Measurements from ENCODE around the gene TNNT3.
"Not testable (repeated sequence)": the region's sequence is repeated elsewhere in the genome, so short reads cannot be mapped to it uniquely, and the experiment has no call there.

Gene TNNT3

DNA sequence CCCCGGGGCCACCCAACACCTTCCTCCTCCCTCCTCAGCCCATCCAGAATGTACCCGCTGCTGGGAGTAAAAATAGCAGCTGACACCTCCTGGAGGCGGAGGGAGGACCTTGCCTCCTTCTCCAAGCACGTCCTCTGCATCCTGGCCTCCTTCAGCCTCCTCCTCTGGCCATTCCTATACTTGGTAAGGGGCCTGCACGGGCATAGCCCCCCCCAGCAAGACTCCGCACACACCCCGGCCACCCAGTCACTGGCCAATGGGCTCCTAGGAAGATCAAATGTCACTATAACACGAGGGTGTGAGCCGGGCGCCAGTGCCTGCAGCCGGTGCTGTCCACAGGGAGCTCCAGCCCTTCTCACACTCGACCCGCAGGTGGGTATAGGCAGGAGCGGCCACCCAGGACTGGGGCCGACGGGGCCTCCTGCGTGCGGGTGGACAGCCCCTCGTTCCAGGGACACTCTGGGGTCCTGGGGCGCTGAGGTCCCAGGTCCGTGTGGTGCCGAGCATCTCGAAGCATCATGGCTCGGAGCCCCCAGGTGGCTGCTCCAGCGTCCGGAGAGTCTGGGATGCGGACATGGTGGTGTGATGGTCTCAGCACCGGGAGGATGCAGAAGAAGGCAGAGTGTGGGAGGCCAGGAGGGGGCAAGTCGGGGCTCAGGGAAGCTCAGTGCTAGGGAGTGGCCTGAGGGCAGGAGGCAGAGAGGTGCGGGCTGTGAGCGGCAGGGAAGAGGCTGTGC, at the start of gene TNNT3:
TNNT3 (plus strand) TSS at position 313 of the 737 bp plus-strand sequence. CDS start 3,172 bp downstream, outside the sequence.
- DNase-seq (ENCODE audit: low read depth) = no peak

DNA sequence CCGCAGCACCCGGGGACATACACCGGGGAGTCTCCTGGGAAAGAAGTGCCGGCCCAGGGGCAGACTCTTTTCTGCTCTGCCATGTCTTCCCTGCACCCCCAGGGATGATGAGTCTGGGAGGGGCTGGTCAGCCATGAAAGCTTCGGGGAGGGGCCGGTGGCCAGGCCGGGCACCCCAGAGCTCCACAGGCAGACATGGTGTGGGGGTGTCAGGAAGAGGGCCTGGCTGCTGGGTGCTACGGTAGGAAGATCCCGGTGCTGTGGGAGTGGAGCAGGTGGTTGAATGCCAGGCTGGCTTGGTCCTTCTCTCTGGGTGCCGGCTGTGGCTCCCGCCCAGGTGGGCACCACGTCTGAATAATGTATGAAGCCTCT, 49.2 kb upstream of the TNNT3 start:
- DNase-seq (ENCODE audit: low read depth) = no peak

DNA sequence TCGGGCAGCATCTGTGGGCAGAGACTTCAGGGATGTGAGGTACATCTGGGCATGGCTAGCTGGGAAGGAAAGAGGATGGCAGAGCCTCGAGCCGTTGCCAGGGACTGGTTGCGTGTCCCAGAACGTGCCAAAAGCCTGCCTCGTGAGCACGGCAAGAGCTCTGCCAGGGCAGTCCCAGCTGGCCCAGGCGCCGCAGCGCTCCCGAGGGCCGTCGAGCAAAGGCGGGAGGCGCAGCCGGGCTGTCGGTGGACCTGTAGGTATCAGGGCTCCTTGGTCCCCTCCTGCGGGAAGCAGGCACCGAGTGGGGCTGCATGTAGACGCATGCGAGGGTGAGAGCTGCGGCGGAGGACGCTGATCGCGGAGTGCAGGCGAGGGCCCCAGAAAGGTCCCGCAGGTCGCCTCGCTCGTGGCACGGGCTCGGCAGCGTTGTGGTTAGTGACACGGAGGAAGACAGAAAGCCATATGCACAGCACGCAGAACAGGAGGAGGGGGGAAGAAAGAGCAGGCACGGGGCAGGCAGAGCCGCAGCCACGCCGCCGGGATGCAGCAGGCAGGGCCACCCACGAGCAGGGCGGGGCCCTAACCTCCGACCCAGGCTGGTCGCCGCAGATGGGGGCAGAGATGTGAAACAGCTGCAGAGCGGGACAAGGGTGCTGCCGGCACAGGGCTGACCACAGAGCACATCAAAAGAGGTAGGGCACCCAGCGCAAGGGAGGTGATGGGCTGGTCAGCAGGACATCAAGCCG, 48.6 kb upstream of the TNNT3 start:
- no peak for DNase-seq (ENCODE audit: low read depth)

DNA sequence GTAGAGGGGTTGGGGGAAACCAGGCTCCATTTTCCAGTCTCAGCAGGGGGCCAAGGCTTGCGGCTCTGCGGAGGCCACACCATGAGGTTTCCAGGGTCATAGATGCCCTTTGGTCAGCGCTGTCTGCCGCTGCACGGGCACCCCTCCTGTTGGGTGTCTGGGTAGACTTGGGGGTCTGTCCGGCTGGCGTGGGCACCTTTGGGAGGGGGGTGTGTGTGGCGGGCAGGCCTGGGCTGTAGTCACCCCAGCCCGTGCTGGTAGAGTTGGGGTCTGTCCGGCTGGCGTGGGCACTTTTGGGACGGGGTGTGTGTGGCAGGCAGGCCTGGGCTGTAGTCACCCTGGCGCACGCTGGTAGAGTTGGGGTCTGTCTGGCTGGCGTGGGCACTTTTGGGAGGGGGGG, 48.0 kb upstream of the TNNT3 start:
- no peak for DNase-seq (ENCODE audit: low read depth)

DNA sequence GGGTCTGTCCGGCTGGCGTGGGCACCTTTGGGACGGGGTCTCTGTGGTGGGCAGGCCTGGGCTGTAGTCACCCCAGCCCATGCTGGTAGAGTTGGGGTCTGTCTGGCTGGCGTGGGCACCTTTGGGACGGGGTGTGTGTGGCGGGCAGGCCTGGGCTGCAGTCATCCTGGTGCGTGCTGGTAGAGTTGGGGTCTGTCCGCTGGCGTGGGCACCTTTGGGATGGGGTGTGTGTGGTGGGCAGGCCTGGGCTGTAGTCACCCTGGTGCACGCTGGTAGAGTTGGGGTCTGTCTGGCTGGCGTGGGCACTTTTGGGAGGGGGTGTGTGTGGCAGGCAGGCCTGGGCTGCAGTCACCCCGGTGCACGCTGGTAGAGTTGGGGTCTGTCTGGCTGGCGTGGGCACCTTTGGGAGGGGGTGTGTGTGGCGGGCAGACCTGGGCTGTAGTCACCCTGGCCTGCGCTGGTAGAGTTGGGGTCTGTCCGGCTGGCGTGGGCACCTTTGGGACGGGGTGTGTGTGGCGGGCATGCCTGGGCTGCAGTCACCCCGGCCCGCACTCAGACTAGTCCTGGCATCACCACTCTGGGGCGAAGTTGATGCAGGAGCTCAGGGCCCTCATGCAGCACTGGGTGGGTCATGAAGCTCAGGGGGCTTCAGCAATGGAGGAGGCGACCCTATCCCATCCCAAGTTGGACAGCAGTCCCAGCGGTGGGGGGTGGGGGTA, 47.1 kb upstream of the TNNT3 start:
- no peak for DNase-seq (ENCODE audit: low read depth)

DNA sequence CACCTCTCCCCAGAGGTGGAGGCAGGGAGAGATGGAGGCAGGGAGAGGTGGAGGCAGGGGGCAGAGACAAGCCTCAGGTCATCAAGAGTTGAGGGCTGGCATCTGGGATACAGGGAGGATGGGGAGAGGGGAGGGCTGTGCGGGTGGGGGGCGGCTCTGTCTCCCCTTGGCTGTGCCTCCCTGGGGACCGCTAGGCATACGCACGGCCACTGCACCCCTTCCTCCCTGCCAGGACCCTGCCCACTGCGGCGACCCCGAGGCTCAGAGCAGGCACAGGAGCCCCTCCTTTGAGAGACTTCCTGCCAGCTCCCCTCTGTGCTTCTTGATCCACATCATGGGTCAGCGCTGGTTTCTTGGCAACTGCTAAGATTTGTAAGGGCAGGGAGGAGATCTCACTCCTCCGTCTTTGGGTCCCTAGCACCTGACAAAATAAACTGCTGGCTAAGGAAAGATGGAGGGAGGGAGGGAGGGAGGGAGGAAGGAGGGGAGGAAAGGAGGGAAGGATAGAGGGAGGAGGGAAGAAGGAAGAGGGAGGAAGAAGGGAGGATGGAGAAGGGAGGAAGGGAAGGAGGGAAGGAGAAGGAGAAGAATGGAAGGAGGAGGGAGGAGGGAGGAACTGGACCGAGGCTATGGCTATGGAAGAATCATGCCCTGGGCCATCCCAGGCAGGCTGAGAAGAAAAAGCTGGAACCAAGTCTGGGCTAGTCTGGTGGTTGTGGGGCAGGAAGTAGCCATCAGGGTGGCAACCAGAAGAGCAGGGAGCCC, 46.3 kb upstream of the TNNT3 start:
- no peak for DNase-seq (ENCODE audit: low read depth)

DNA sequence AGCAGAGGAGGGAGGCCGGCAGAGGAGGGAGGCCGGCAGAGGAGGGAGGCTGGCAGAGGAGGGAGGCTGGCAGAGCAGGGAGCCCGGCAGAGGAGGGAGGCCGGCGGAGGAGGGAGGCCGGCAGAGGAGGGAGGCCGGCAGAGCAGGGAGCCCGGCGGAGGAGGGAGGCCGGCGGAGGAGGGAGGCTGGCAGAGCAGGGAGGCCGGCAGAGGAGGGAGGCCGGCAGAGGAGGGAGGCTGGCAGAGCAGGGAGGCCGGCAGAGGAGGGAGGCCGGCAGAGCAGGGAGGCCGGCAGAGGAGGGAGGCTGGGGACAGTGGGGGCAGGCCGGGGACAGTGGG, 45.7 kb upstream of the TNNT3 start:
- DNase-seq (ENCODE audit: low read depth) = not testable (repeated sequence)

DNA sequence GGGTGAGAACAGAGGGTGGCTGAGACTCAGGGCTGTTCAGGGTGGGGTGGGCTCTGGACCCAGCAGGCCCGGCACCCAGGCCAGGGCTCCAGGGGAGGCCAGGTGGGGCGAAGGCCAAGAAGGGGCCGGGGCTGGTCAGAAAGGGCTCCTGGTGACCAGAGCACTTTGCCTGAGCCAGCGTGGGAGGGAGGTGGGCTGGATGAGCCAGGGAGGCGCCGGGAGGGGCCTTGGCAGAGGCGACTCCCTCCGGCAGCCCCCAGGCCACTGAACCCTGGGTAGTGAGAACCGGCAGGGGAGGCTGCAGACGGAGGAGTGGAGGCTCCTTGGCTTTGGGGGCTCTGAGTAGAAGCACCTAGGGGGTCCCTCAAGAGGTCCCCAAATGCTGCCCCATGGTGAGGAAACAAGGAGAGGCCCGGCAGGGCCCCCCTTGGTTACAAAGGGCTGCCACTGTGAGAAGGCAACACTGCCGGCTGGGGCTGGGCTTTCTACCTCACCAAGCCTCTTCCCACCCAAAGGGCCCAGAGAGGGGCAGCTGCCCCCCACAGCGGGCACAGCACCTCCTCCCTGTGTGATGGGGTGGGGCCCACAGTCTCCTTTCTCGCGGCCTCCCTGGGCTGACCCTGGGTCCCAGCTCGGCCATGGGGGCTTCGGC, 44.9 kb upstream of the TNNT3 start:
- not testable (repeated sequence) for DNase-seq (ENCODE audit: low read depth)

DNA sequence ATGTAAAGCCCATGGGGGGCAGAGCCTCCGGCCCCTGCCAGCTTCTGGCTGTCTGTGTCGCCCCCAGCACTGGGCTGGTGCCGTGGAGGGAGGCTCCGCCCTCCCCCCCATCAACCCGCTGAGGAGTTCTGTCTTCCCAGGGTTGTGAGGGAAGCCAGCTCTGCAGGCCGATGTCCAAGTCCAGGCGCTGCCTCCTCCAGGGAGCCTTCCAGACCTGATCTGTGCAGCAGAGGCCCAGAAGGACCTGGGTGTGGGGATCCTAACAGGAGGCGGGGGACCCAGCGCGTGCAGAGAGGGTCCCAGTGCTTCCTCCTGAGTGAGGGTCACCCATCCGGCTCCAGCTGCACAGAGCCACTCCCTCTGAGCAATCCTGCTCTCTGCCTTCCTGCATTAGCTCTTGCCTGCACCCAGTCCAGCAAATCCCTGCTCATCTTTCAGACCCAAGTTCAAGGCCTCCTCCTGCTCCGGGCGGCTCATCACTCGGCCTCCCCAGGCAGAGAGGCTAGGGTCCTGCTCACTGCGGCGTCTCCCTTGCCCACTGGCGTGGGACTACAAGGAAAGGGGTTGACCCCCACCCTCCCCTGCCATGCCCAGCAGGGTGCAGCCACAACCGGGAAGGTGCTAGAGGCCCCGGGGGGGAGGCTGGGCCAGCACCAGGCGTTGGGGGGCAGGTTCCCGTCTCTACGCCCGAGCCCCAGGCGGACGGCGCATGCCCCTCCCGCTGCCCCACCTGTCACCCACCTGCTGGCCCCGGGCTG, 44.2 kb upstream of the TNNT3 start:
- DNase-seq (ENCODE audit: low read depth) = no peak

DNA sequence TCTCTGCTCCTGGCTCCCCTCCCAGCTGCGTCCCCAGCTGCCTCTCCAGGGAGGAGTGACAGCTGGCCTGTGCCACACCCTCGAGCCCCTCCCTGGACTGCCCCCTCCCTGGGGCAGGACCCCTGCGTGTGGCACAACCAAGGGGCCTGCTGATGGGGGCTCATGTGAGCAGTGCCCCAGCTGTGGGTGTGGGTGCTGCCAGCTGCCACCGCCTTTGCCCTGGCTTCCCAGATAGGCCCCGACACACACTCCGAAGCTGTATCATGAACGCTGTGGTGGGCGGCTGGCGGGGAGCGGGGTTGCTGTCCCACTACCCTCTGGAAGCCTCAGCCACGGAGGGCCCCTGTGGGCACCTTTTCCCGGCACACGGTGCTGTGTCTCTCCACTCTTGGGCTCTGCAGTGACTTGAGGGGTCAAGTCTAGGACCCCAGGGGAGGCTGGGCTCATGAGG, 43.6 kb upstream of the TNNT3 start:
- not testable (repeated sequence) for DNase-seq (ENCODE audit: low read depth)

DNA sequence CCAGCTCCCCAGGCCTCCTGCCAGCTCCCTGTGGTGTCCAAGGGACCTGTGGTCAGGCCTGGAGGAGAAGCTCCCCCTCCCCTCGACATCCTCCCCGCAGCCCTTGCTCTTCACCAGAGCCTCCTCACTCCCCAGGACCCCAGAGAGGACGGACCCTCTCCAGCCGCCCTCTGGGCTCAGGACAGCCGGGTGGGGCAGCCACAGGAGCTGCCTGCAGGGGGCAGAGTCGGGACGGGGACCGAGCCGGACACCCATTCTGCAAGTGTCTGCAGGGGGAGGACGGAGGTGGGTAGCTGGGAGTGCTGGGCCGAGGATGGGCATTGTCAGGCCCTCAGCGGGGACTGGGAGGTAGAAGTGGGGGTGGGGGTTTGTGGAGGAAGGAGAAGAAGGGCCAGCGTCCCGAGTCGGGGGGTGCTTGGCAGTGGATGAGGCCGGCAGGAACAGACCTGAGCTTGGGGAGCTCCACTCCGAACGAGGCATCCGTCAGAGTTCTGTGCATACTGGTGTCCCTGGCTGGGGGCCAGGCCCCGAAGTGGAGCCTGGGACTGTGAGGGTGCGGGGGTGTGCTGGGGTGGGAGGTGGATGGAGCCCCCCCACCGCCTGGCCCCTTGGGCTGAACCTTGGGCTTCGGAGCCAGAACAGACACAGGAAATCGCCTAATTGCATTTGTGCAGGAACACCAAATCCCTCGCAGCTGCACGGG, 43.0 kb upstream of the TNNT3 start:
- DNase-seq (ENCODE audit: low read depth) = no peak

DNA sequence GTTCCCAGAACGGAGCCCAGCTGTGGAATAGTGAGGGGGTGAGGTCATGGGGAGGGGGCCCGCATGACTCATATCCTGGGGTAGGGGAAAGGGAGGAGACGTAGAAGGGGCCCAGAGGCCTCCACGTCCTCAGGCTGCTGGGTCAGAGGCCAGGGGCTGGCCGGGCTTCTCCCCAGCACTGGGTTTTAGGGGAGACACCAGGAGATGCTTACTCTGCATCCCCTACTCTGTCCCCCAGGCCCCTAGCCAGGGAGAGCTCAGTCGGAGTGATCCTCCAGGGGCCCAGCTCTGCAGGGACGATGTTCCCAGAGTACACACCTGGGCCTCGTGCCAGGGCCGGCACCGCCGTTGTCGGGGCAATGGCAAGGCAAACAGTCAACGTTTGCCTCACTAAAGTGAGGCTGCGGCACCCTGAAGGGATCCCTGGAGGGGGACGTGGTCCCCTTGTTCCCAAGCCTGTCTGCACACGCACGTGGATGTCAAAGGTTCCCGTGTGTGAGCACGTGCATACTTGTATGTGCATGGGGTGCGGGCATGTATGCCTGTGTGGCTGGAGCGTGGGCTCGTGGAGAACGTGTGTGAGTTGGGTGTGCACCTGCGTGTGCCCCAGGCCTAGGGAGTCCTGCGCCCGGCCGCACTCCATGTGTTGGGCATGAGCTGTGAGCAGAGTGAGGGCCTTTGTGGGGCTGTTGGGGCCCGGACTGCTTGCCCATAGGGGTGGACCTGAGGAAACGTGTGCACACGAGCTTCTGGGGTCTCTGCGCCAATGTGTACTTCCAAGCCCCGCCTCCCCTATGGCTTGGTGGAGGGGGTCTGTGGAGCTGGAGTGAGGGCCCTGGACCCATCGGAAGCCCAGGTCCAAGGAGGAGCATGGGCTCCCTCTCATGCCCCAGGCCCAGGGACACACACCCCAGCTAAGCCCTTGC, 42.0 kb upstream of the TNNT3 start:
- DNase-seq (ENCODE audit: low read depth) = no peak

DNA sequence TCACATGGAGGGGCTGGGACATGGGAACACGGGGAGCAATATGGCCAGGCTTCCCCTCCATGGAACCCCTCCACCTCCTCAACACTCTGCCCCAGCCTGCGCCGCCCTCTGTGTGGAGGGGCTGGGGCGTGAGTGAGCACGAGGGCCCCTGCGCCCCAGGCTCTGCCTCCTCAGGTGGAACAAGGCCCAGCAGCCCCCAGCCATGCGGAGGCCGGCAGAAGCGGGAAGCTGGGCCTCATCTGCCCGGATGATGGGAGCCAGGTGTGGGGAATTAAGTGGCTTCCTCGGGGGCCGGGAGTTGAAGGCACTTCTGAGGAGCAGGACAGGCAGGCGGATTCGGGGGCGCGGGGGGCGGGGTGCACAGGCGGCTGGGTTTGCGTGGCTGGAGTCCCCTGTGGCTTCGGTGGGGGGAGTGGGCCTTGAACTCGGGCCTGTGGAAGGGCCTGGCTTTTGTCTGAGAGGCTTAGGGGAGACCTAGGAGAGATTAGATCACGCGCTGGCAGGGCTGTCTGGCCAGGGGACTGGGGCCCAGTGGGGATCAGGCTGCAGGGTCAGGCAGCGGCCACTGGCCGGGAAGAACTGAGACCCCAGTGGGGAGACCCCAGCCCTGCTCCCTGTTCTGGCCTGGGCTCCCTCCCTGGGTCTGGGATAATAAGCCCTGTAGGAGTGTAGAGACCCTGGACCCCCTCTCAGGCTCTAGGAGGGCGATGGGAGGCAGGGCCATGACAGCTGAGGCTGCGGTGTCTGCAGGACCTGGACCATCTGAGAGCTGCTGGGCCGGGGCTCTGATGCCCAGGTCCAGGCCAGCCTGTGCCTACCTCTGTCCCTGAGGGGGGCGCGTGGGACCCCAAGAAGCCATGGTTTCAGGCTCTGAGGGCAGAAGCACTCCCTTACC, 41.1 kb upstream of the TNNT3 start:
- no peak for DNase-seq (ENCODE audit: low read depth)

DNA sequence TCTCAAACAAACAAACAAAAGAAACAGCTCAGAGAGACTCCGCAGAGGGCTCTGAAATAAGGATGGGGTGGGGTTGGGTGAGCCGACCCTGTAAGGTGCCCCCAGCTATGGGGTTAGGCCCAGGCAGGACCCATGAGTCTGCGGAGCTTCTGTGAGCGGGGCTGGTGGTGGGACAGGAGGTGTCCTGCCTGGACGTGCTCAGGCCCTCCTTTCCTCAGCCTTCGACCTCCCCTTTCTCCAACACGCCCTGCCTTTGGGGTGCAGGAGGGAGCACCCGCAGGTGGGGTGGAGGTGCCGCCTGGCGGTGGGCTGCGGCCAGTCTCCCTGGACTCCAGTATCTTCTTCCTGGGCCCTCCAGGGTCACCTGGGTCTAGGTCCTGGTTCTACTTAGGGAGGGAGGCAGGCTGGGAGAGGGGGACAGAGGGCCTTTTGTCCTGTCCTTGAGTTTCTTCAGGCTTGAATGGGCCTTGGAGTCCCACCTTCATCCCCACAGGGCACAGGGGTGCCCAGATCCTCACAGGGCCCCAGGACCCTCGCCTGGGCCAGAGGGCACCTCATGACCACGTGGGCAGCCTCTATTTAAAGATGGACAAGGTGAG, 40.1 kb upstream of the TNNT3 start:
- DNase-seq (ENCODE audit: low read depth) = no peak

DNA sequence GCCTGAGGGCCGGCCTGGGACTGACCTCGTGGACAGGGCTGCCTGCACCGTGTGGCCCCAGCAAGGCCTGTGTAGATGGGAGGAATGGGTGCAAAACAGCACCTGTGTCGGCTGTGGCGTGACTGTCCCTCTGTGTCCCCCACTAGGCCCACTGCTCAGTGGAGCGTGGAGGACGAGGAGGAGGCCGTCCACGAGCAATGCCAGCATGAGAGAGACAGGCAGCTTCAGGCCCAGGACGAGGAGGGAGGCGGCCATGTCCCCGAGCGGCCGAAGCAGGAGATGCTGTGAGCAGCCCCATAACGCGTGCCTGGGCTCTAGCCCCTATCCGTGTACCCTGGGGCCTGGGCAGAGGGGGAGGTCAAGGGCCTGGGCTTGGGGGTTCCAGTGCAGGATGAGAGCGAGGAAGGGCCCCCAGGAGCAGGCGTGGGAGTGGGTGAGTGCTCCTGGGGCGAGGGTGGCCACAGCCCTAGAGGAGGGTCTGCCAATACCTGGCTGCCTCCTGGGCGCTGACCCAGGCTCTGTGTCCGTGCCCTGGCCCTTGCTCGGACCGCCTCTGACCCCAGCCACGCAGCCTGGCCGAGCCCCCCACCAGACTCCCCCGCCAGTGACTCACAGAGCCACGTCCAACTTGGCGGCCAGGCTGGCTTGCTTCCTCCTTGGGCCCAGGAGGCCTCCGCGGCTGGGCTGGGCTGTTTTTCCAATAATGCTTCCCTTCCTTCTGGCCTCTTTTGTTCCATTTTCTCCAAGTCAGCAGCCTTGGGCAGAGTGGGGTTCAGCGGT, 39.4 kb upstream of the TNNT3 start:
- no peak for DNase-seq (ENCODE audit: low read depth)

DNA sequence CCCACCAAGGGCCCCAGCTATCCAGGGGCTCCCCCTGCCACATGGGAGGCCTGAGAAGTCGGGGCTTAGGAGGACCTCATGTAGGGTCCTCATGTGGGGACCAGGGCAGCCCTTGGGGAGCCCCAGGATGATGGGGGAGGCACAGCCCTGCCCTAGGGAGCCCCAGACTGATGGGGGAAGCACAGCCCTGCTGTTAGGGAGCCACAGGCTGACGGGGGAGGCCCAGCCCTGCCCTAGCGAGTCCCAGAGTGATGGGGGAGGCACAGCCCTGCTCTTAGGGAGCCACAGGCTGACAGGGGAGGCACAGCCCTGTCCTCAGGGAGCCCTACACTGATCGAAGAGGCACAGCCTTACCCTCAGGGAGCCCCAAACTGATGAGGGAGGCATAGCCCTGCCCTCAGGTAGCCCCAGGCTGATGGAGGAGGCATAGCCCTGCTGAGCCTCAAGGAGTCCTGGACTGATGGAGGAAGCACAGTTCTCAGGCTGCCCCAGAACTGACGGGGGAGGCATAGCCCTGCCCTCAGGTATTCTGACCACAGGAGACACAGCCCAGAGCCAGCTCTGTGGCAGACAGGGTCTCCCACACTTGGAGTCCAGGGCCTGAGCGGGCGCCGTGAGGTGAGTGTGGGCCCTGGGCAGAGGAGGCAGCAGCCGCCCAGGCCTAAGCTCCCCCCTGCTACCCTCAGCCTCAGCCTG, 38.6 kb upstream of the TNNT3 start:
- DNase-seq (ENCODE audit: low read depth) = no peak
